HG03039 (cell line): Measurements from ENCODE around the gene RGS18.
"Not testable (repeated sequence)": the region's sequence is repeated elsewhere in the genome, so short reads cannot be mapped to it uniquely, and the experiment has no call there.

Experiments used
- ATAC-seq: cut with Tn5 transposase; IDR thresholded peaks from one replicate; pipeline ENCODE4 v1.9.1; 2021; ENCODE audit warnings: mild to moderate bottlenecking, moderate library complexity; ENCODE audit not compliant: unreplicated experiment

RGS18 gene

DNA sequence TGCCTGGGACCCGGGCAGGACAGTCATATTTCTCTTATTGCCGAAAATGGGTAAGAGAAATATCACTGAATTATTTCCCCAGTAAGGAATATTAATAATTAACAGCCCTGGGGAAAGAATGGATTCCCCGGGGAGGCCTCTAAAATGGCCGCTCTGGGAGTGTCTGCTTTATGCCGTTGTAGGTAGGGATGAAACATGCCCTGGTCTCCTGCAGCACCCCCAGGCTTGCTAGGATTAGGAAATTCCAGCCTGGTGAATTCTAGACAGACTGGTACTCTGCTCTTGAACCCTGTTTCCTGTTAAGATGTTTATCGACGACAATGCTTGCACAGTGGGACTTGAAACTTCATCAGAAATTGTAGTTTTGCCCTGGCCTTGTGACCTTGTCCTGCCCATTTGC lies 6.7 kb downstream of the RGS18 start:
- not testable (repeated sequence) for ATAC-seq

DNA sequence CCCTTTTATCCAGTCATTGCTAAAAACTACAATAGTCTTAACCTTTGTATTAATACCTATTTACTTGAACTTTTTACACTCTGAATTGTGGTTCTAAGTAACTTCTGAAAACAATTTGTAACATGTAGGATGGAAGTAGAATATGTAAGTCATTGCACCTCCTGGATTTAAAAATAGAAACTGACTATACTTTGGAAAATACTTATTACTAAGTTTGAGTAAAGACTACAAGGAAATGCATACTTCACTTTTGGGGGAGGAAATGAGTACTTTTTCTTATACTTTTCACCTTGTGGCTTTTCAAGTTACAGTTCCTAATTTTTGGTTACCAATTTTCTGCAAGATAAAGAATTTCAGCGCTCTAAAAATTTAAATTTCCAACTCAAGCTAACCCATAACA lies 8.7 kb downstream of the RGS18 start:
- no peak for ATAC-seq

- no peak for ATAC-seq
These were observed 9.8 kb downstream of the RGS18 start for GRCh38 chr1:192167911-192168700.

GRCh38 chr1:192168964-192169363 lies 10.7 kb downstream of the RGS18 start:
- ATAC-seq: no peak

GRCh38 chr1:192170196-192170984 lies 12.1 kb downstream of the RGS18 start:
- ATAC-seq: no peak

DNA sequence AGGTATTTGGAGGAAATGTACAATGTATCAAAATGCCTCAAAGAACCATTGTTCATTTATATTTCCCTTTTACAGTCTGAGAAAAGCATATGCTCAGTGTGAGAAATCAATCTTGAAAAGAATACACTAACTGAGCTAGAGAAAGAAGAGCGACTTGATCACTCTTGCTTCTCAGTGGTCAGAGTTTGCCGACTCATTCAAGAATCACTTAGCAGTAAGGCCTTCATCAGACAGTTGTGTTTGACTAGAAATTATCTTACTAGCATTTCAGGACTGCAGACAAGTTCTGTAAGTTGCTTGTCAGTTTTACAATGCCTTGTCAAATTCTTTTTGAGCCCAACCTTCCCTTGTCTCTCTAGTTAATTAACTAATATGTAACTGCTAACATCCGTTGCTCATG lies 12.9 kb downstream of the RGS18 start:
- no peak for ATAC-seq

DNA sequence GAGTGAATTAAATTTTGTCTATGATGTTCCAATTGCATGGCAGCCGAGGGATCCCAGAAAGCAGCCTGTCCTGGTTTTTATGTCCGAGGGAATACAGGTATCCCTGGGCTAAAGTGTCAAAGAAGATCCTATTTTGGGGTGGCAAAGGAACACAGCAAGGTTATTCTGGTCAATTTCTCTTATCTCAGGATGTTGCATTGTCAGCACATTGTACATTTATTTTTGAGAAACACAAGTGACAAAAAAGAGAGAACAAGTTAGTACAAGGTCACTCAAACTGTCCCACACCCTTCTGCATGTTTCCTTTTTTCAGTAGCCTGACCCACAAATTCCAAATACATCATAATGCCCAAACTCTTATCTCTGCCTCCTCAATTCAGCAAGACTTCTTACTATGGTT lies 17.7 kb downstream of the RGS18 start:
- ATAC-seq: no peak

GRCh38 chr1:192183788-192184187 lies 25.5 kb downstream of the RGS18 start:
- ATAC-seq: no peak

GRCh38 chr1:192186197-192186596 lies 27.9 kb downstream of the RGS18 start:
- no peak for ATAC-seq

DNA sequence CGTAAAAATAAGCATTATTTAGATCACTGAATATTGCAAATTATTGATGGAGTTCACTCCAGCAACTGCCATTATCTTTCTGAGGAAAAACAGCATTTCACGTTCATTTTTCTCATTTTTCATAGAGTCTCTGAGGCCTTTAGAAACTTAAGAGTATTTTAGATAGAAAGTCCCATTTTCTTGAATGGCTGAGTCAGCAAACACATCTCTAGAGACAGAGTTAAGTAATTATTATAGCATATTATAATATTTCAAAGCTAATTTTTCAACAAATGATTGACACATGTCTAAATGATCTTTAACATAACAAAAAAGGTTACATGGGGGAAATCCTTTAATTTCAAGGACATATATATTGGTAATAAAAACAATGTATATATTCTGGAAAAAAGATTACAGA lies 31.8 kb downstream of the RGS18 start:
- no peak for ATAC-seq

GRCh38 chr1:192201303-192201702 lies 43.0 kb downstream of the RGS18 start:
- ATAC-seq: no peak

DNA sequence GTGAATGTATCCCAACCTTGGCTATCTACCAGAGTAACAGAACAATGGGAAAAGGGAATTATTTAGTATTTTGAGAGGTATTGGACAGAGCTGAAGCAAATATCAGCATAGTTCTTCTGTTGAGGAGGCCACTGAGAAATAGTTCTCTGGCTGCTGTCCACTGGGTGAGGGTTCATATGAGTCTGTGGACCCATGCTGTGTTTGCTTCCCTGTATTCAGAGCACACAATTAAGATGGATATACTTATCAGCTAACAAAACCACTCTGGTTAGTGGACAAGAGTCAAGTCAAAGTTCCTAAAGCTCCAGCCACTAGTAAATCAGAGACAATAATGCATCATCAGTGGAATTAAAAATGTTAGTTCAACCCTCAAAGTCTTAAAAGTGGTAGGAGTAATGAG lies 66.1 kb downstream of the RGS18 start:
- ATAC-seq: no peak

DNA sequence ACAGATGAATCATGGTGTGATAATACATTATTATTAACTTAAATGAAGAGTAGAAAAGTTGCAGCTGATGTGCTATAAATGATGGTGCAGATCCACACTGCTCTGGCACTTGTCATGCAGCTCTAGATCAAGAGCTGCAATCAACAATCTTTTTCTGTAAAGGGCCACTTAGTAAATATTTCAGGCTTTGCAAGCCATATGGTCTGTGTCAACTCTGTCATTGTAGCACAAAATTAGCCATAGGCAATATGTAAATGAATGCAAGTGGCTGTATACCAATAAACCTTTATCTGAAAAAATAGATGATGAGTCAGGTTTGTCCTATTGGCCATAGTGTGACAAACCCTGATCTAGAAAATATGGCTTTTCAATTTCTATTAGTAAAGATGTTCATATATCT lies 66.6 kb downstream of the RGS18 start:
- ATAC-seq: no peak

GRCh38 chr1:192225266-192225665 lies 67.0 kb downstream of the RGS18 start:
- no peak for ATAC-seq

- no peak for ATAC-seq
These were observed 67.4 kb downstream of the RGS18 start for GRCh38 chr1:192225703-192226102.

DNA sequence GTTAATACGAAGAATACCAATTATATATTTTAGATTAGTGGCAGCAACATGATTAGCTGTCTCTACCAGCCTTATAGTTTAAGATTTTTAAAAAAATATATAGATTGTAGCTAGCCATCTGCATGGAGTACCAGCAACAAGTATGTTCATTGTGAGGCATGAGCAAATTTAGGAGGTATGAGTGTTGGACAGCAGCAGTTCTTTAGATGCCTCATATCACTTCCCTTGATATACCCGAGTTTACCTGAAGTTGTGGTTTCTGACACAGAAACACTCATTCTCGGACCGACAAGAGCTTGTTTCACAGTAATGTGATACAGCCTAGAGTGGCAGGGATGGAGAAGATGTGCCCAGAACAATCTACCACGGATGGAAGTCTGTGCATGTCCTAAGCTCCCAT lies 69.1 kb downstream of the RGS18 start:
- ATAC-seq: no peak

DNA sequence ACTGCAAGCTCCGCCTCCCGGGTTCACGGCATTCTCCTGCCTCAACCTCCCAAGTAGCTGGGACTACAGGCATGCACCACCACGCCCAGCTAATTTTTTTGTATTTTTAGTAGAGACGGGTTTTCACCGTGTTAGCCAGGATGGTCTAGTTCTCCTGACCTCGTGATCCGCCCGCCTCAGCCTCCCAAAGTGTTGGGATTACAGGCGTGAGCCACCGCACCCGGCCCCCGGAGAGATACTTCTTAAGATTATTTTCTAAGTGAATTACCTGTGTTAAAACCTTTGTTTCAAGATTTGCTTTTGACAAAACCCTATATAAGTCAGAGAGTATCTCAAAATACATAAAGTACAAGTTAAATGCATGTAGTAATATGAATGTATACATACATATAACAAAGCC lies 69.7 kb downstream of the RGS18 start:
- ATAC-seq: not testable (repeated sequence)

DNA sequence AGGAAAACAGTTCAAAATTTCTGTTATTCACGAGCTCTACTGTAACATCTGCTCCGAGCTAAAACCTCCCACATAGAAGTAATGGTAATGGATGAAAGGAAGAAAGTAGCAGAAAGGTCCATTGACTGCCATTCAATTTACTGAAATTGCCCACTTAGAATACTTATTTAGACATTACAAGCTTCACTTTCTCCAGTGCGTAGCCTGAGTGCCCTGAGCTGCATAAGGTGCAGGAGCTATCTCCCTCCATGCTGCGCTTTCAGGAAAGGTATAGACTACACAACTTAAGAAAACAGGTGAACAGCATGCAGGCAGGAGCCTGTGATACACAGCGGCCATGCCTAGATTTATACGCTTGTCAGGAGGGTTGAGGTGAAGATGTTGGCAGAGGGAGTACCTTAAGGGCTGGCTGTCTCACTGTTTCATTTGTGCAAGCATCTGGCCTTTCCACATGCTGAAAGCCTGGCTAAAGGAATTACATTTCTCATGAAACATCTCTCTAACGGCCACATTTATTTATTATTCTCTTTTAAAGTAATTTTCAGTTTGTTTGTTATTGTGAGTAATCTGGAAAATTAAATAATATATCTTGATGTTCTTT lies 74.7 kb downstream of the RGS18 start:
- no peak for ATAC-seq

GRCh38 chr1:192235127-192235526 lies 76.9 kb downstream of the RGS18 start:
- no peak for ATAC-seq
